GM08714 (cell line): ENCODE results near the gene TOR3A.
A peak's percentile ranks its signal among the peaks of the same experiment; 100 is the strongest.

Experiments
- H3K4me3 ChIP-seq: fragments of 200-500 bp; sonication (Bioruptor generic); 2 replicates; pipeline ENCODE4 v1.5.1; 2014; ENCODE audit warnings: mild to moderate bottlenecking, low read length, inconsistent platforms
- ZNF274 ChIP-seq: IDR thresholded peaks from 2 replicates; pipeline ENCODE4 v1.6.1; 2012; ENCODE audit warnings: mild to moderate bottlenecking, low read depth, low read length

The TOR3A gene

DNA sequence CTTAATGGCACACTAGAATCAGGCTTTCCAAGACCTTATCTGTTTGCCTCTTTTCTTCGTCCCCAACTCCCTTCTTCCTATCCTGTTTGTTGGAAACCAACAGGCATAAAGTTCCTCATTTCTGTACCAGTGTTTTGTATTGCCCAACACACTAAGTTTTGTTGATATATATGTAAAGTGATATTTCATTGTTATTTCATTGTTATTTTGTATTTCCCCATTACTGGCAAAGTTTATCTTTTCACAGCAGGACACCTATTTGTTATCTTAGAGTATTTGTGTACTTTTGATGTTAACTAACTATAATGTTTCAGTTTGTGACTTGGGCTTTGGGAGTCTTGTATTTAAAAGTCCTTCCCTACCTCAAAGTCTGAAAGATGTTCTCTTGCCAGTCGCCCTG lies 29.1 kb upstream of the TOR3A start:
- no peak overlapping the region for H3K4me3 ChIP-seq
- TF ChIP-seq ZNF274, result no peak

DNA sequence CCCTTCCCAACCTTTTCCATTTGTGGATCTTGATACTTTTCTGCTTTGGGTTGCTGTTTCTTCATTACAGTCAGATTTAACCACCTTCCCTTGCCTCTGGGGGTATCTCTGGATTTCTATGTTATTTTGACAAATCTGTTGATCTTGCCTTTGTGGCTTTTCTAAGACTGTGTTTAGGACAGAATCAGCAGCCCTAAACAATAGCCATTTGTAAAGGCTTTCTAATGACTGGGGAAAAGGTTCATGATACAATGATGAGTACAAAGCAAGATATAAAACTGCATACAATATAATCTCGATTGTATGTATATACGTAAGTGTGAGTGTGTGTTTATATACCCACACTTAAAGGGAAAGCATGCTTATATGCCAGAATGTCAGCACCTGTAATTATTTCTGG lies 28.4 kb upstream of the TOR3A start:
- no peak overlapping the region for H3K4me3 ChIP-seq
- TF ChIP-seq ZNF274, result no peak

DNA sequence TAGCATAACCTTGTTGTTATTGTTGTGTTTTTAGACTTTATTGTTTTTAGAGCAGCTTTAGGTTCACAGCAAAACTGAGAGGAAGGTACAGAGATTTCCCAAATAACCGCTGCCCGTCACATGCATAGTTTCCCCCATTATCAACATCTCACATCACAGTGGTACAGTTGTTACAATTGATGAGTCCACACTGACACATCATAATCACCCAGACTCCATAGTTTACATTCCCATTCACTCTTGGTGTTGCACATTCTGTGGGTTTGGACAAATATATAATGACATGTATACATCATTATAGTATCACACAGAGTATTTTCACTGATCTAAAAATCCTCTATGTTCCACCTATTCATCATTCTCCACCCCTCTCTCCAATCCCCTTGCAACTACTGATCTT lies 25.9 kb upstream of the TOR3A start:
- TF ChIP-seq ZNF274, result no peak
- no peak overlapping the region for H3K4me3 ChIP-seq

DNA sequence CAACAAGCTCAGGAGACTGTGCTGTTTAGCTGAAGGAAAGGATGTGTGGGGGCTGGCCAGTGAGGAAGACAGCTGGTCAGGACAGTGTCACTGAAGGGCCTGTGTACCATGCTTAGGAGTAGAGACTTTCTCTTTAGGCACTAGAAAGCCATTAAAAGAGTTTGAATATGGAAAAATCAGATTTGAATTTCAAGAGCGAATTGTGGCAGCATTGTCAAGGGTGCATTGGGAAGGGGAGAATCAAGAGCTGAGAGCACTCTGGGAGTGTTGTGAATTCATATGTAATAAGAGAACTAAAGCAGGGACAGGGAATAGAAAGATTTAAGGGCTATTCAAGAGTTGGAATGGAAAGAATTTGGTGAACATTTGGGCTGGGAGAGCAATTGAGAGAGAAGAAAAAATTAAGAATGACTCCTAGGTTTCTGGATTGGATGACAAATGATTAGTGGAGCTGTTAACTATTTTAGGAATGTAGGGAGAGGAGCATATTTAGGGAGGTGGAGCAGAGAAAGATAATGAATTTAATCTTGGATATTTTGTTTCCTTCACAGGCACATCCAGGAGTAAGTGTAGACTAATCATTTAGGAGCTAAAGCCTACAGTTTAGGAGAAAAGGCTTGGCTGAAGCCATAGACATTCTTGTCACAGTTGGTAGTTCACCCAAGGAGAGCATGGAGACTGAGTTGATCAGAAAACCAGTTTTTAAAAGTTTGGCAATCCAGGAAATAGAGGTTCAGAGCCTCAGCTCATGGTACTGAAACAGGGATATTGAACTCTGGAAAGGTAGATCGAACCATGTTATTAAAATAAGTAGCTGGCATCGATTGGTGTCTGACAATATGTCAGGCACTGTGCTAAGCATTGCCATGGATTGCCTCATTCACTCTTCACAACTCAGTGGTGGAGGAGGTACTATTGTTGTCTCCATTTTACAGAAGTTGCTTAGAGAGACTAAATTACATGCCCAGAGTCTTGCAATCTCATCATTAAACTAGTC lies 23.1 kb upstream of the TOR3A start:
- no peak overlapping the region for H3K4me3 ChIP-seq
- no peak for TF ChIP-seq ZNF274

GRCh38 chr1:179061360-179062282 lies 20.2 kb upstream of the TOR3A start:
- no peak for TF ChIP-seq ZNF274
- no peak overlapping the region for H3K4me3 ChIP-seq

GRCh38 chr1:179066471-179066870 lies 15.4 kb upstream of the TOR3A start:
- H3K4me3 ChIP-seq, result no peak overlapping the region
- TF ChIP-seq ZNF274, result no peak

DNA sequence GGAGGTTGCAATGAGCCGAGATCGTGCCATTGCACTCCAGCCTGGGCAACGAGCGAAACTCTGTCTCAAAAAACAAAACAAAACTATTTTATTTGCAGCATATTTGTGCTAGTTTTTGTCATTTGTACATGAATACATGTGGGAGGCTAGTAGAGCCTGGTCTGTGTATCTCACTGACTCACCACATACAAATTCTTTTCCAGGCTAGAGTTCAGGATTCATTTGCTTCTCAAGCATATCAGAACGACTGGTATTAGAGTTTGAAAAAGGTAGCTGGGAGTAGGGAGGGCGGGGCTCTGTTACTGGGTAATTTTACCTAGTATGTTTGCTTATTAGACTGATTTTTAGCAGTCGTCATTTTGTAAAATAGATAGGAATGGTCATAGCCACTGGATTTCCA lies 4.5 kb upstream of the TOR3A start:
- TF ChIP-seq ZNF274, result no peak
- no peak overlapping the region for H3K4me3 ChIP-seq

- no peak overlapping the region for H3K4me3 ChIP-seq
- no peak for TF ChIP-seq ZNF274
Measured at GRCh38 chr1:179079113-179079761, 2.6 kb upstream of the TOR3A start.

GRCh38 chr1:179080866-179081686 lies 794 bp upstream of the TOR3A start:
- H3K4me3 ChIP-seq, result peak overlapping the region; percentile 59
- no peak for TF ChIP-seq ZNF274

- TF ChIP-seq ZNF274, result no peak
- peak overlapping the region; percentile 82 for H3K4me3 ChIP-seq
Measured at GRCh38 chr1:179082333-179082998, 596 bp downstream of the TOR3A start.

GRCh38 chr1:179082999-179083335 lies 1.1 kb downstream of the TOR3A start:
- TF ChIP-seq ZNF274, result no peak
- H3K4me3 ChIP-seq, result peak overlapping the region; percentile 82

DNA sequence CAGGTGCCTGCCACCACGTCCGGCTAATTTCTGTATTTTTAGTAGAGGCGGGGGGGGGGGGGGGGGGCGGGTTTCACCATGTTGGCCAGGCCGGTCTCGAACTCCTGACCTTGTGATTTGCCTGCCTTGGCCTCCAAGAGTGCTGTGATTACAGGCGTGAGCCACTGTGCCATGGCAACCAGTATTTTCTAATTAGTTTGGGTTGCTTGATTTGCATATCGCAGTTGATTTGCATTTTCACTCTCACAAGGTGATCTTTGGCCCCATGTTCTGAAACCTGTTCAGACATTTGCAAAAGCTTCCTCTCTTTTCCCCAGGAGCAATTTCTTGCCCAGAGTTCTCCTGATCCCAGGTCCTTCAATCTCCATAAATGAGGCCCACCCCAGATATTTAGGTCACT lies 1.7 kb downstream of the TOR3A start:
- TF ChIP-seq ZNF274, result no peak
- peak overlapping the region; percentile 82 for H3K4me3 ChIP-seq

DNA sequence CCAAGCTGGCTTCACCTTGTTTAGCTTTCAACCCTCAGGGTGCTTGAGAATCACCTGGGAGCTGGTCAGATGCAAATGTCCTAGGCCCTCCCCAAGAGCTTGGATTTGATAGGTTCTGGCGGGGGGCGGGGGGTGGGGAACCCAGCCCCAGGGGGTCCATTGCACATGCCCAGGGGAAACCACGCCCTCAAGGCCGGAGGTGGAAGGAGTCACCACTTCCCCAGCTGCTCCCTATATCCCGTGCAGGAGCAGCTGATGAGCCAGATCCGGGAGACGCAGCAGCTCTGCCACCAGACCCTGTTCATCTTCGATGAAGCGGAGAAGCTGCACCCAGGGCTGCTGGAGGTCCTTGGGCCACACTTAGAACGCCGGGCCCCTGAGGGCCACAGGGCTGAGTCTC lies 5.8 kb downstream of the TOR3A start:
- no peak for TF ChIP-seq ZNF274
- H3K4me3 ChIP-seq, result no peak overlapping the region
